Measurements from ENCODE around the gene ARHGEF37.

Gene ARHGEF37

GRCh38 chr5:149603920-149604319, 22.6 kb downstream of the ARHGEF37 start:
- DNase-seq (ENCODE audit: low read depth): no peak

GRCh38 chr5:149604321-149604720, 23.0 kb downstream of the ARHGEF37 start:
- DNase-seq (ENCODE audit: low read depth): no peak

- no peak for DNase-seq (ENCODE audit: low read depth)
Observed at GRCh38 chr5:149605354-149605997, 24.2 kb downstream of the ARHGEF37 start.

- no peak for DNase-seq (ENCODE audit: low read depth)
Observed at GRCh38 chr5:149605998-149606724, 24.9 kb downstream of the ARHGEF37 start.

- no peak for DNase-seq (ENCODE audit: low read depth)
Observed at GRCh38 chr5:149608936-149609545, 27.7 kb downstream of the ARHGEF37 start.

- DNase-seq (ENCODE audit: low read depth): no peak
Observed at GRCh38 chr5:149609640-149610219, 28.4 kb downstream of the ARHGEF37 start.

- DNase-seq (ENCODE audit: low read depth): no peak
Observed at GRCh38 chr5:149610589-149611255, 29.4 kb downstream of the ARHGEF37 start.

- DNase-seq (ENCODE audit: low read depth): no peak
Observed at GRCh38 chr5:149611326-149611725, 30.0 kb downstream of the ARHGEF37 start.

- no peak for DNase-seq (ENCODE audit: low read depth)
Observed at GRCh38 chr5:149614034-149614907, 33.0 kb downstream of the ARHGEF37 start.

GRCh38 chr5:149615976-149616375, 34.7 kb downstream of the ARHGEF37 start:
- DNase-seq (ENCODE audit: low read depth): no peak

- no peak for DNase-seq (ENCODE audit: low read depth)
Observed at GRCh38 chr5:149616727-149617285, 35.5 kb downstream of the ARHGEF37 start.

GRCh38 chr5:149617760-149618306, 36.5 kb downstream of the ARHGEF37 start:
- no peak for DNase-seq (ENCODE audit: low read depth)

- no peak for DNase-seq (ENCODE audit: low read depth)
Observed at GRCh38 chr5:149618581-149619248, 37.4 kb downstream of the ARHGEF37 start.

- DNase-seq (ENCODE audit: low read depth): no peak
Observed at GRCh38 chr5:149621415-149622098, 40.3 kb downstream of the ARHGEF37 start.

GRCh38 chr5:149622466-149622865, 41.2 kb downstream of the ARHGEF37 start:
- no peak for DNase-seq (ENCODE audit: low read depth)

- DNase-seq (ENCODE audit: low read depth): no peak
Observed at GRCh38 chr5:149623473-149623872, 42.2 kb downstream of the ARHGEF37 start.

GRCh38 chr5:149627070-149627469, 45.8 kb downstream of the ARHGEF37 start:
- DNase-seq (ENCODE audit: low read depth): no peak

- DNase-seq (ENCODE audit: low read depth): no peak
Observed at GRCh38 chr5:149628221-149628620, 46.9 kb downstream of the ARHGEF37 start.

GRCh38 chr5:149628846-149629388, 47.6 kb downstream of the ARHGEF37 start:
- DNase-seq (ENCODE audit: low read depth): no peak
